CD14-positive monocyte (primary cell): ENCODE measurements around the gene PFAS. TPM values are rescaled to one million over a fixed set of nuclear protein-coding genes. Genes with fewer than 3 reads are reported as not detected.
A peak's percentile ranks its signal among the peaks of the same experiment; 100 is the strongest.

Experiments
- DNase-seq, 3 donors: peaks; one replicate each; pipeline ENCODE4 v3.0.0-alpha.2; 2011 to 2022
- H2AFZ ChIP-seq: 2 replicates; pipeline ENCODE4 v1.6.0; 2012; ENCODE audit warnings: mild to moderate bottlenecking, low read depth, low read length, inconsistent platforms; ENCODE audit not compliant: insufficient read depth, poor library complexity, severe bottlenecking
- H3K27ac ChIP-seq, 2 donors: 1 replicate in 1 of 2; 2 replicates in 1 of 2; pipeline ENCODE4 v1.5.1; 2012 to 2013; ENCODE audit warnings: low read length in 2 of 2, control low read depth in 1 of 2, inconsistent platforms in 1 of 2, low read depth in 1 of 2, mild to moderate bottlenecking in 1 of 2
- H3K27me3 ChIP-seq, 2 donors: one replicate each; pipeline versions ENCODE4 v1.6.0 to v1.6.1; 2011 to 2013; ENCODE audit warnings: low read length in 2 of 2; ENCODE audit not compliant: control insufficient read depth in 2 of 2, insufficient read depth in 2 of 2
- H3K36me3 ChIP-seq, 2 donors: replicated peaks in 1 of 2; 1 replicate in 1 of 2; 2 replicates in 1 of 2; pipeline versions ENCODE4 v1.5.1 to v1.6.1; 2012 to 2013; ENCODE audit warnings: low read length in 2 of 2, control low read depth in 1 of 2, inconsistent platforms in 1 of 2, mild to moderate bottlenecking in 1 of 2; ENCODE audit not compliant: insufficient read depth in 2 of 2, control insufficient read depth in 1 of 2
- H3K4me1 ChIP-seq, 2 donors: 1 replicate in 1 of 2; 2 replicates in 1 of 2; pipeline versions ENCODE4 v1.5.1 to v1.6.1; 2012 to 2013; ENCODE audit warnings: low read length in 2 of 2, control low read depth in 1 of 2, inconsistent platforms in 1 of 2, mild to moderate bottlenecking in 1 of 2, moderate library complexity in 1 of 2; ENCODE audit not compliant: insufficient read depth in 2 of 2, control insufficient read depth in 1 of 2
- H3K4me2 ChIP-seq: replicated peaks from 2 replicates; pipeline ENCODE3; 2012; ENCODE audit warnings: low read length, moderate library complexity, mild to moderate bottlenecking; ENCODE audit not compliant: poor library complexity, severe bottlenecking; ENCODE audit errors: extremely low read depth
- H3K4me3 ChIP-seq, 3 experiments: fragments of 200-600 bp in 1 of 3; sonication (generic) in 1 of 3; replicated peaks in 1 of 3; 1 replicate in 2 of 3; 2 replicates in 1 of 3; pipeline ENCODE4 v1.5.1; 2011 to 2013; ENCODE audit warnings: low read length in 3 of 3, mild to moderate bottlenecking in 3 of 3, control low read depth in 2 of 3, low read depth in 2 of 3, inconsistent platforms in 1 of 3, moderate library complexity in 1 of 3
- H3K79me2 ChIP-seq: 2 replicates; pipeline ENCODE4 v1.6.0; 2012; ENCODE audit warnings: mild to moderate bottlenecking, control low read depth, inconsistent platforms, low read length, moderate library complexity; ENCODE audit not compliant: insufficient read depth
- H3K9ac ChIP-seq: 2 replicates; pipeline ENCODE4 v1.6.0; 2017; ENCODE audit warnings: low read length, mild to moderate bottlenecking; ENCODE audit not compliant: insufficient read depth, poor library complexity, severe bottlenecking
- H3K9me3 ChIP-seq, 2 donors: replicated peaks in 1 of 2; 1 replicate in 1 of 2; 2 replicates in 1 of 2; pipeline versions ENCODE4 v1.5.1 to v1.6.1; 2012 to 2013; ENCODE audit warnings: low read length in 2 of 2, control low read depth in 1 of 2; ENCODE audit not compliant: control insufficient read depth in 1 of 2, insufficient read depth in 1 of 2
- H4K20me1 ChIP-seq: 2 replicates; pipeline ENCODE4 v1.6.0; 2012; ENCODE audit warnings: mild to moderate bottlenecking, low read length, control low read depth, moderate library complexity; ENCODE audit not compliant: insufficient read depth
- H3K27ac Mint-ChIP-seq, 7 donors: one replicate each; pipeline ENCODE4 v1.8.0; 2020; ENCODE audit warnings: mild to moderate bottlenecking in 7 of 7, mixed read lengths in 7 of 7, moderate library complexity in 6 of 7, inconsistent platforms in 2 of 7
- H3K27me3 Mint-ChIP-seq, 3 donors: one replicate each; pipeline ENCODE4 v1.8.0; 2021 to 2022; ENCODE audit warnings: low read depth in 3 of 3, mild to moderate bottlenecking in 3 of 3, mixed read lengths in 3 of 3, moderate library complexity in 3 of 3, inconsistent platforms in 1 of 3
- H3K36me3 Mint-ChIP-seq, 2 donors: one replicate each; pipeline ENCODE4 v1.8.0; 2020; ENCODE audit warnings: mixed read lengths in 2 of 2, inconsistent platforms in 1 of 2, mild to moderate bottlenecking in 1 of 2
- H3K4me1 Mint-ChIP-seq: one replicate; pipeline ENCODE4 v1.8.0; 2020; ENCODE audit warnings: mild to moderate bottlenecking, mixed read lengths
- H3K4me3 Mint-ChIP-seq, 2 donors: one replicate each; pipeline ENCODE4 v1.8.0; 2020; ENCODE audit warnings: mild to moderate bottlenecking in 2 of 2, mixed read lengths in 2 of 2, moderate library complexity in 1 of 2
- H3K9me3 Mint-ChIP-seq, 7 donors: one replicate each; pipeline ENCODE4 v1.8.0; 2020 to 2022; ENCODE audit warnings: mixed read lengths in 7 of 7, mild to moderate bottlenecking in 6 of 7, moderate library complexity in 6 of 7, inconsistent platforms in 2 of 7
- CTCF ChIP-seq: fragments of 200-600 bp; IDR thresholded peaks from one replicate; pipeline ENCODE4 v1.8.0; 2022; ENCODE audit warnings: antibody characterized with exemption, mild to moderate bottlenecking
- WGBS: methylation state at CpG from one replicate; pipeline ENCODE4 v1.1.5; 2013; ENCODE audit warnings: missing lambda C conversion rate; ENCODE audit not compliant: insufficient coverage; 5-methylcytosine and 5-hydroxymethylcytosine counted together
- intact Hi-C, 2 donors: fragments of 100-400 bp; cut with micrococcal nuclease; formaldehyde crosslinking; loops; one replicate each; pipeline versions ENCODE4 v1.15.0 to v1.15.1; 2023
- polyA plus RNA-seq, 3 donors: library from polyadenylated mRNA; depleted of rRNA in 1 of 3; unstranded in 2 of 3; stranded (reverse) in 1 of 3; fragments of 300-500 nt in 2 of 3; fragments of >200 nt in 1 of 3; fragmentation: Illumina TruSeq in 2 of 3; gene quantifications; 1 replicate in 2 of 3; 2 replicates in 1 of 3; pipeline ENCODE4 v1.2.3, GENCODE V29; 2012 to 2021

PFAS gene
- polyA plus RNA-seq, 3 donors, result 4.1 to 12.8 (median 4.4) TPM

- Histone ChIP-seq H3K4me3 (no peak overlapping the region), H3K4me1 (peaks cover 14 to 18% of the 10 kb centered on the region in 2 donors), H3K36me3 (peaks cover 74 to 93% of the 10 kb centered on the region in 2 donors), H3K27me3 (no peaks in the 10 kb centered on the region), H2AFZ (no peak overlapping the region), H4K20me1 (peaks cover 10% of the 10 kb centered on the region), H3K9ac (no peak overlapping the region), H3K27ac (no peak overlapping the region), H3K9me3 (no peaks in the 10 kb centered on the region), H3K4me2 (no peak overlapping the region), H3K79me2 (no peaks in the 10 kb centered on the region)
- Mint-ChIP-seq H3K36me3 (peaks cover 83 to 86% of the 10 kb centered on the region in 2 donors), H3K9me3 (peaks cover 0 to 2% (median 0%) of the 10 kb centered on the region in 7 donors), H3K4me1 (peaks cover 22% of the 10 kb centered on the region), H3K4me3 (no peak overlapping the region), H3K27me3 (peaks cover 0 to 2% (median 0%) of the 10 kb centered on the region in 3 donors), H3K27ac (peak overlapping the region in 3 of 7 donors; percentile 18 to 27 (median 23))
- TF ChIP-seq CTCF, result no peak
- 96% methylated on average over 8 of the region's 10 CpGs for WGBS
- intact Hi-C loops, result no loop called here
- DNase-seq, result no peak
These were observed 17.4 kb upstream of the PFAS start for GRCh38 chr17:8231701-8232100.

GRCh38 chr17:8234361-8235270 lies 14.5 kb upstream of the PFAS start:
- Histone ChIP-seq H3K36me3 (peaks cover 73 to 96% of the 10 kb centered on the region in 2 donors), H3K4me3 (no peak overlapping the region), H2AFZ (no peak overlapping the region), H3K79me2 (no peaks in the 10 kb centered on the region), H4K20me1 (no peaks in the 10 kb centered on the region), H3K9me3 (no peaks in the 10 kb centered on the region), H3K27ac (peak overlapping the region in 1 of 2 donors; percentile 53), H3K9ac (no peak overlapping the region), H3K4me2 (no peak overlapping the region), H3K4me1 (peaks cover 8 to 10% of the 10 kb centered on the region in 2 donors), H3K27me3 (no peaks in the 10 kb centered on the region)
- H3K36me3 Mint-ChIP-seq, result peaks cover 79 to 90% of the 10 kb centered on the region in 2 donors
- no peak for DNase-seq
- H3K27me3 Mint-ChIP-seq, result peaks cover 0 to 2% (median 0%) of the 10 kb centered on the region in 3 donors
- intact Hi-C loops, result no loop called here
- H3K27ac Mint-ChIP-seq, result peak overlapping the region in 2 of 7 donors; percentile 5 to 73
- TF ChIP-seq CTCF, result no peak
- peaks cover 13% of the 10 kb centered on the region for H3K4me1 Mint-ChIP-seq
- no peak overlapping the region for H3K4me3 Mint-ChIP-seq
- over 99% methylated on average over 14 of the region's 21 CpGs for WGBS
- H3K9me3 Mint-ChIP-seq, result peaks cover 0 to 2% (median 0%) of the 10 kb centered on the region in 7 donors
